B cell (primary cell): ENCODE data around the gene SUMO3. TPM values are rescaled to one million over a fixed set of nuclear protein-coding genes. Genes with fewer than 3 reads are reported as not detected.

ENCODE experiments used
- ATAC-seq: fragments of 200-7000 bp; cut with Tn5 transposase; one replicate; pipeline ENCODE4 v1.10.0; 2021; ENCODE audit warnings: low read depth, mild to moderate bottlenecking, moderate number of reproducible peaks, moderate library complexity
- CTCF ChIA-PET: fragments of 350-600 bp; sonication (Branson Sonifier 250); formaldehyde crosslinking; loops from one replicate; lab custom pipeline; 2021; ENCODE audit warnings: antibody characterized with exemption, inconsistent platforms; lab: Charles Lee
- POLR2A ChIA-PET: fragments of 350-600 bp; sonication (Branson Sonifier 250); formaldehyde crosslinking; loops from one replicate; lab custom pipeline; 2021; ENCODE audit warnings: antibody characterized with exemption; lab: Charles Lee
- DNase-seq: peaks from one replicate; pipeline ENCODE4 v3.0.0; 2013
- H2AFZ ChIP-seq: 2 replicates; pipeline ENCODE4 v1.6.1; 2012; ENCODE audit warnings: mild to moderate bottlenecking, low read depth, low read length; ENCODE audit not compliant: insufficient read depth, poor library complexity, severe bottlenecking
- H3K27ac ChIP-seq, 2 donors: 1 replicate in 1 of 2; 2 replicates in 1 of 2; pipeline ENCODE4 v1.5.1; 2012 to 2013; ENCODE audit warnings: low read length in 2 of 2, mild to moderate bottlenecking in 2 of 2, moderate library complexity in 1 of 2
- H3K27me3 ChIP-seq, 4 experiments: fragments of 200-600 bp in 1 of 4; sonication (generic) in 1 of 4; replicated peaks in 1 of 4; 1 replicate in 2 of 4; 2 replicates in 2 of 4; pipeline versions ENCODE4 v1.6.1 to v1.7.0; 2013 to 2016; ENCODE audit warnings: low read length in 3 of 4, mild to moderate bottlenecking in 2 of 4, mixed read lengths in 1 of 4, moderate library complexity in 1 of 4; ENCODE audit not compliant: insufficient read depth in 4 of 4, control insufficient read depth in 3 of 4; ENCODE audit errors: control extremely low read depth in 1 of 4
- H3K36me3 ChIP-seq, 2 experiments: replicated peaks in 1 of 2; 1 replicate in 1 of 2; 2 replicates in 1 of 2; pipeline versions ENCODE4 v1.6.1 to v1.7.1; 2013; ENCODE audit warnings: low read length in 1 of 2; ENCODE audit not compliant: insufficient read depth in 2 of 2, control insufficient read depth in 1 of 2; ENCODE audit errors: control extremely low read depth in 1 of 2, extremely low read depth in 1 of 2
- H3K4me1 ChIP-seq, 2 donors: fragments of 200-600 bp in 1 of 2; sonication (generic) in 1 of 2; 1 replicate in 1 of 2; 2 replicates in 1 of 2; pipeline versions ENCODE4 v1.5.1 to v1.6.1; 2013 to 2017; ENCODE audit warnings: low read length in 2 of 2; ENCODE audit not compliant: control insufficient read depth in 2 of 2, insufficient read depth in 2 of 2
- H3K4me2 ChIP-seq: replicated peaks from 2 replicates; pipeline ENCODE3; 2012; ENCODE audit warnings: mild to moderate bottlenecking, low read depth, low read length; ENCODE audit not compliant: poor library complexity, severe bottlenecking
- H3K4me3 ChIP-seq, 5 experiments: fragments of 200-600 bp in 1 of 5; sonication (generic) in 1 of 5; 1 replicate in 3 of 5; 2 replicates in 2 of 5; pipeline versions ENCODE4 v1.5.1 to v1.7.0; 2011 to 2016; ENCODE audit warnings: low read length in 4 of 5, mild to moderate bottlenecking in 4 of 5, low read depth in 2 of 5, control low read depth in 1 of 5, moderate library complexity in 1 of 5; ENCODE audit not compliant: insufficient read depth in 1 of 5; ENCODE audit errors: control extremely low read depth in 1 of 5, extremely low read depth in 1 of 5
- H3K79me2 ChIP-seq: fragments of 200-600 bp; sonication (generic); one replicate; pipeline ENCODE4 v1.6.0; 2016; ENCODE audit warnings: low read length; ENCODE audit not compliant: control insufficient read depth, insufficient read depth
- H3K9ac ChIP-seq: fragments of 200-600 bp; sonication (generic); 2 replicates; pipeline ENCODE4 v1.6.1; 2017; ENCODE audit warnings: mild to moderate bottlenecking, low read length, moderate library complexity
- H3K9me3 ChIP-seq, 3 donors: one replicate each; pipeline versions ENCODE4 v1.6.1 to v1.7.1; 2013; ENCODE audit warnings: low read length in 2 of 3; ENCODE audit not compliant: control insufficient read depth in 2 of 3, insufficient read depth in 1 of 3; ENCODE audit errors: control extremely low read depth in 1 of 3
- H4K20me1 ChIP-seq: 2 replicates; pipeline ENCODE4 v1.6.0; 2012; ENCODE audit warnings: mild to moderate bottlenecking, low read length; ENCODE audit not compliant: insufficient read depth, control insufficient read depth, poor library complexity, severe bottlenecking
- H3K27ac Mint-ChIP-seq: one replicate; pipeline ENCODE4 v1.8.0; 2021; ENCODE audit warnings: mixed read lengths
- H3K27me3 Mint-ChIP-seq: one replicate; pipeline ENCODE4 v1.8.0; 2021; ENCODE audit warnings: mixed read lengths
- H3K4me1 Mint-ChIP-seq: one replicate; pipeline ENCODE4 v1.8.0; 2021; ENCODE audit warnings: mixed read lengths
- H3K4me3 Mint-ChIP-seq: one replicate; pipeline ENCODE4 v1.8.0; 2021; ENCODE audit warnings: mixed read lengths
- H3K9me3 Mint-ChIP-seq: one replicate; pipeline ENCODE4 v1.8.0; 2022; ENCODE audit warnings: mixed read lengths; ENCODE audit not compliant: insufficient read depth
- EZH2 ChIP-seq: IDR thresholded peaks from 2 replicates; pipeline ENCODE4 v1.6.1; 2012; ENCODE audit warnings: borderline replicate concordance, low read depth, mild to moderate bottlenecking, moderate library complexity, low read length; ENCODE audit not compliant: insufficient read depth, poor library complexity, severe bottlenecking
- WGBS: methylation state at CpG from one replicate; pipeline ENCODE4 v1.1.5; 2013; ENCODE audit warnings: missing lambda C conversion rate; ENCODE audit not compliant: insufficient coverage; 5-methylcytosine and 5-hydroxymethylcytosine counted together
- intact Hi-C: fragments of 100-400 bp; cut with micrococcal nuclease; formaldehyde crosslinking; loops from one replicate; pipeline ENCODE4 v1.10.0; 2022
- polyA plus RNA-seq: library from polyadenylated mRNA; depleted of rRNA; stranded (reverse); fragments of >200 nt; gene quantifications from 2 replicates; pipeline ENCODE4 v1.2.3, GENCODE V29; 2012
- total RNA-seq, 2 donors: library from RNA; stranded (reverse); fragments of 120-200 nt in 1 of 2; gene quantifications; 1 replicate in 1 of 2; 2 replicates in 1 of 2; pipeline versions ENCODE4 v1.2.3 to v1.2.4, GENCODE V29; 2013 to 2022
- TF ChIP-seq, protein P1 (sequence below): fragments of 200-600 bp; IDR thresholded peaks from one replicate; pipeline ENCODE4 v1.8.0; 2022; ENCODE audit warnings: antibody characterized with exemption, mild to moderate bottlenecking

Gene SUMO3
- total and polyA plus RNA-seq, 2 donors (not counting 1 experiment from before 2014, with no cell fraction given): 37.6 to 44.8 TPM

DNA sequence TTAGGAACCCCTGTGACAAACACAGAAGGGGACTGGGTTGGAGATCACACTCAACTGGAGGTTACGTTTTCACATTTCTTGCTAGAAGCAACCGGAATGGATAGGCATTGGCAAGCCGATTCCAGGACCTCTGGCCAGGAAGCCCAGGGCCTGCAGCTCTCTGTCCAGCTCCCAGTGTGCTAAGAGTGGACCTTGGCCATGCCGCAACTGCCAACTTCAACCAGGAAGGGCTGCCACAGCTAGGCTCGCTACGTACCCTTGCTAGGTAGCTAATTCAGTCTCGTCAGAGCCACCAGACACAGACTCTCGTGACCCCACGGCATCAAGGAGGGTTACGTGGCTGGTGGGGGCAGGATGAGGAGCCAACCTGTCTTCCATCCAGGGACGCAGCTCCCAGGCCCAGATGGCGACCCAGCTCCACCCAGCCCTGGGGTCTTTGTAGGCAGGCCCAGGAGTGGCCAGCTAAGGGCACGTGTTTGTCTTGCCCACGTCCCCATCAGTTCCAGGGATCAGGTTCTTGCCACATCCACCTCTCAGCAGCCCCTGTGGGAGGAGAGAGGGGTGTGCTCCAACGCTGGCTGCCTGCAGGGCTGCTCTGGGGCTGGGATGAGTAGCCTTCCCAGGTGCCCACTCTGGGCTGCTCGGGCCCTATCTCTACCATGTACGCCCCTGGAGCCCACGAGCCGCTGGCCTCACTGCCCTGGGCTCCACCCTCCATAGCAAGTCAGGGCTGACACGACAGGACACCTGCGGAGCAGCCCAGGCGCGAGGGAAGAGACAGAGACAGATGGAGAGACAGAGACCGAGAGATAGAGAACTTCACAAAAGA, 55.4 kb downstream of the SUMO3 start:
- ChIA-PET CTCF (interaction anchor here (0.5 kb wide), 1 partner anchor 484 kb away, joined by 4 read pairs; no protein-coding TSS in a partner anchor), POLR2A (no interaction called here)
- Histone ChIP-seq H3K36me3 (no peaks in the 10 kb centered on the region), H3K4me1 (peaks cover 0 to 5% of the 10 kb centered on the region in 2 donors), H3K79me2 (no peaks in the 10 kb centered on the region), H4K20me1 (no peaks in the 10 kb centered on the region), H2AFZ (no peak overlapping the region), H3K9ac (no peak overlapping the region), H3K4me2 (no peak overlapping the region), H3K27me3 (no peaks in the 10 kb centered on the region), H3K27ac (no peak overlapping the region), H3K9me3 (peaks cover 0 to 9% (median 0%) of the 10 kb centered on the region in 3 donors), H3K4me3 (no peak overlapping the region)
- H3K9me3 Mint-ChIP-seq: no peaks in the 10 kb centered on the region
- peaks cover 5% of the 10 kb centered on the region for H3K4me1 Mint-ChIP-seq
- H3K4me3 Mint-ChIP-seq: no peak overlapping the region
- no peak for TF ChIP-seq EZH2
- TF ChIP-seq, protein P1, sequence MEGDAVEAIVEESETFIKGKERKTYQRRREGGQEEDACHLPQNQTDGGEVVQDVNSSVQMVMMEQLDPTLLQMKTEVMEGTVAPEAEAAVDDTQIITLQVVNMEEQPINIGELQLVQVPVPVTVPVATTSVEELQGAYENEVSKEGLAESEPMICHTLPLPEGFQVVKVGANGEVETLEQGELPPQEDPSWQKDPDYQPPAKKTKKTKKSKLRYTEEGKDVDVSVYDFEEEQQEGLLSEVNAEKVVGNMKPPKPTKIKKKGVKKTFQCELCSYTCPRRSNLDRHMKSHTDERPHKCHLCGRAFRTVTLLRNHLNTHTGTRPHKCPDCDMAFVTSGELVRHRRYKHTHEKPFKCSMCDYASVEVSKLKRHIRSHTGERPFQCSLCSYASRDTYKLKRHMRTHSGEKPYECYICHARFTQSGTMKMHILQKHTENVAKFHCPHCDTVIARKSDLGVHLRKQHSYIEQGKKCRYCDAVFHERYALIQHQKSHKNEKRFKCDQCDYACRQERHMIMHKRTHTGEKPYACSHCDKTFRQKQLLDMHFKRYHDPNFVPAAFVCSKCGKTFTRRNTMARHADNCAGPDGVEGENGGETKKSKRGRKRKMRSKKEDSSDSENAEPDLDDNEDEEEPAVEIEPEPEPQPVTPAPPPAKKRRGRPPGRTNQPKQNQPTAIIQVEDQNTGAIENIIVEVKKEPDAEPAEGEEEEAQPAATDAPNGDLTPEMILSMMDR: no peak
- ATAC-seq (no peak), DNase-seq (no peak)
- intact Hi-C loops: no loop called here
- H3K27ac Mint-ChIP-seq: no peak overlapping the region
- no peaks in the 10 kb centered on the region for H3K27me3 Mint-ChIP-seq
- WGBS: 91% methylated on average over 19 of the region's 24 CpGs

DNA sequence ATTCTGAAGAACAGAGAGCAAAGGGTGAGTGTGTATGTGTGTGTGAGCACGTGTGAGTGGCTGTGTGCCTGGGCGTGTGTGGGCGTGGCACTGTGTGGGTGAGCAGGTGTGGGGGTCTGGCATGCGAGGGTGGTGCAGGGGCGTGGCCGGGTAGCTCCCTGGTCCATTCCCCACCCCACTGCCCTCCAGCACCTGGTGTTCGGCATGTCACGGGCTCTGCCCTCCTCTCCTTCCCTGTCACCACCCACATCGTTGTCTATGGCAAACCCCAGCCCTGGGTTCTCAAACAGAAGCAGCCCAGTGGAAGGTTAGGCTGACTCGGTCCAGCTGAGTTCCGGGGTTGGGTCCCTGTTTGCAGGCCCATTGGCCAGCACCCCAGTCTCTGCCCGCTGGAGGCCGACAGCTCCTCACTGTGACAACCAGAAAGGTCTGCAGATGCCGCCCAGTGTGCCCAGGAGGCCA, 56.1 kb downstream of the SUMO3 start:
- no peak overlapping the region for H3K27ac Mint-ChIP-seq
- H3K27me3 ChIP-seq: no peaks in the 10 kb centered on the region
- no peak for ATAC-seq
- ChIA-PET CTCF (interaction anchor here (0.5 kb wide), 1 partner anchor 484 kb away, joined by 4 read pairs; no protein-coding TSS in a partner anchor), POLR2A (no interaction called here)
- no peak for DNase-seq
- no peaks in the 10 kb centered on the region for H3K36me3 ChIP-seq
- intact Hi-C loops: no loop called here
- H3K4me3 ChIP-seq: no peak overlapping the region
- no peaks in the 10 kb centered on the region for H3K27me3 Mint-ChIP-seq
- no peak overlapping the region for H3K4me3 Mint-ChIP-seq
- H3K79me2 ChIP-seq: no peaks in the 10 kb centered on the region
- peaks cover 0 to 9% (median 0%) of the 10 kb centered on the region in 3 donors for H3K9me3 ChIP-seq
- no peak overlapping the region for H3K4me2 ChIP-seq
- no peaks in the 10 kb centered on the region for H3K9me3 Mint-ChIP-seq
- H4K20me1 ChIP-seq: no peaks in the 10 kb centered on the region
- WGBS: 90% methylated on average over 11 of the region's 14 CpGs
- peaks cover 0 to 5% of the 10 kb centered on the region in 2 donors for H3K4me1 ChIP-seq
- TF ChIP-seq, protein P1: no peak
- TF ChIP-seq EZH2: no peak
- H2AFZ ChIP-seq: no peak overlapping the region
- H3K9ac ChIP-seq: no peak overlapping the region
- H3K4me1 Mint-ChIP-seq: peaks cover 5% of the 10 kb centered on the region
- no peak overlapping the region for H3K27ac ChIP-seq
